GM21423 (cell line): Measurements from ENCODE around the gene RAVER2.
"Not testable (repeated sequence)": the region's sequence is repeated elsewhere in the genome, so short reads cannot be mapped to it uniquely, and the experiment has no call there.

Experiments used
- ATAC-seq: cut with Tn5 transposase; IDR thresholded peaks from one replicate; pipeline ENCODE4 v1.9.1; 2021; ENCODE audit warnings: mild to moderate bottlenecking, moderate library complexity; ENCODE audit not compliant: unreplicated experiment

RAVER2 gene

DNA sequence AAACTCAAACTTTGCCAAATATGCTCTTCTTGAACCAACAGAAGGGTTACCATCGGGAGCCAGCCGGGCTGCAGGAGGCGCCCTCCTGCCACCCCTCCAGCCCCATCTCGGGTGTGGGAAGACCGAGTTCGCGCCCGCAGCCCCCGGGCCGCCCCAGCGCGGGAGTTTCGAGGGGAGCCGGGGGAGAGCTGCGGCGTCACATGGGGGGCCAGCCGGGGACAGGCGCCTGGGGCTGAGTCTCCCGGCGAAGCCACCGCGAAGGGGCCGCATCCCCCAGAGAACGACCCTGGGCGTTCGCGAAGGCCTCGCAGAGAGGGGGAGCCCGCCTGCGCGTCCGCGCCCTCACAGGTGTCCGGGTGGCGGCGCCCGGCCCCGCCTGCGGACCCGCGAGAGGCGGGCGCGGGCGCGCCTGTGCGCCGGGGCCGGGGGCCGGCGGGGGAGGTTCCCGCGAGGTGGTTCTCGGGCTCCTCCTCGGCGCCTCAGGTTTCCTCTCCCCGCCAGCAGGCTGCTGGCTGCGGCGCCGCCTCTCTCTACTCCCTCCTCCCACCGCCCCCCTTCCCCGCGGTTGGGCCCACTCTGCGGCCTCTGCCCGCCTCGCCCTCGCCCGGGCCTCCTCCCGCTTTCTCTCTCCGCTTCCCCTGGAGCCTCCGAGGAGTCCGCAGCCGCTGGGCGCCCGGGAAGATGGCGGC lies at the start of gene RAVER2:
TSS of gene RAVER2 (plus strand) at position 584 of the 689 bp plus-strand sequence. CDS start at position 682, 98 bp downstream.
- ATAC-seq = no peak

- ATAC-seq = no peak
These were observed 48.0 kb upstream of the RAVER2 start for GRCh38 chr1:64696879-64697278.

- ATAC-seq = no peak
These were observed 45.5 kb upstream of the RAVER2 start for GRCh38 chr1:64699327-64699726.

DNA sequence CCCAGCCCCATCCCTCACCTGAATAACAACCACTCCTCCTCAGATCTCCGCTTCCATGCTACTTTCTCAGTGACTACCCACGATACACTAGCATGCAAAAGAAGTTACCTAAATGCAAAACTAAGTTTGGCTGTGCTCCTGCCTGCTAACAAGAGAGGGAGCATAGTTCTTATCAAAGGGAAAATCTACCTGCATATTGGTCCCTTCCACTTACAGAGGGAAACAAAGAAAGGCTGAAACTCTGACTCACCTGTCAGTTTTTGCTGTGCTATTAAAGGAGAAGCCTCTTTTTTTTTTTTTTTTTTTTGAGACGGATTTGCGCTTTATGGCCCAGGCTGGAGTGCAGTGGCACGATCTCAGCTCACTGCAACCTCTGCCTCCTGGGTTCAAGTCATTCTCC lies 43.8 kb upstream of the RAVER2 start:
- no peak for ATAC-seq

GRCh38 chr1:64701886-64702285 lies 43.0 kb upstream of the RAVER2 start:
- no peak for ATAC-seq

DNA sequence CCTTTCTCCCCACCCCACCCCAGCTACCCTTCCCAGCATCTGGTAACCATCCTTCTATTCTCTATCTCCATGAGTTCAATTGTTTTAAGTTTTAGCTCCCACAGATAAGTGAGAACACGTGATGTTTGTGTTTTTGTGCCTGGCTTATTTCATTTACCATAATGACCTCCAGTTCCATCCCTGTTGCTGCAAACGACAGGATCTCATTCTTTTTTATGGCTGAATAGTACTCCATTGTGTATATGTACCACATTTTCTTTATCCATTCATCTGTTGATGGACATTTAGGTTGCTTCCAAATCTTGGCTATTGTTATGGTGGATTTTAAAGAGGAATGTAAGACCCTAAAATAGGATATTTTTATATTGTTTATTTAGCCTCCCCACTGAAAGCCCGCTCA lies 42.2 kb upstream of the RAVER2 start:
- not testable (repeated sequence) for ATAC-seq

DNA sequence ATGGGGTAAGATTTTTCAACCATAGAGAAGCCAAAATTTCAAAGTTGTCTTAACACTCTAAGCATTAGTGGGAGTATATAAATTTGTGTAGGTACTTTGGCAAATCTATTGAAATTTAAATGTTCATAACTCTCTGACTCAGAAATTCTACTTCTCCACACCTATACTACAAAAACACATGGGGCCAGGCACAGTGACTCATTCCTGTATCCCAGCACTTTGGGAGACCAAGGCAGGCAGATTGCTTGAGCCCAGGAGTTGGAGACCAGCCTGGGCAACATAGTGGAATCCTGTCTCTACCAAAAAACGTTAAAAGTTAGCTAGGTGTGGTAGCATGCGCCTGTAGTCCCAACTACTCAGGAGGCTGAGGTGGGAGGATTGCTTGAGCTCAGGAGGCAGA lies 41.3 kb upstream of the RAVER2 start:
- ATAC-seq = no peak

- no peak for ATAC-seq
These were observed 39.3 kb upstream of the RAVER2 start for GRCh38 chr1:64705591-64705990.

- ATAC-seq = no peak
These were observed 33.6 kb upstream of the RAVER2 start for GRCh38 chr1:64711266-64711665.

GRCh38 chr1:64712049-64712448 lies 32.8 kb upstream of the RAVER2 start:
- no peak for ATAC-seq

DNA sequence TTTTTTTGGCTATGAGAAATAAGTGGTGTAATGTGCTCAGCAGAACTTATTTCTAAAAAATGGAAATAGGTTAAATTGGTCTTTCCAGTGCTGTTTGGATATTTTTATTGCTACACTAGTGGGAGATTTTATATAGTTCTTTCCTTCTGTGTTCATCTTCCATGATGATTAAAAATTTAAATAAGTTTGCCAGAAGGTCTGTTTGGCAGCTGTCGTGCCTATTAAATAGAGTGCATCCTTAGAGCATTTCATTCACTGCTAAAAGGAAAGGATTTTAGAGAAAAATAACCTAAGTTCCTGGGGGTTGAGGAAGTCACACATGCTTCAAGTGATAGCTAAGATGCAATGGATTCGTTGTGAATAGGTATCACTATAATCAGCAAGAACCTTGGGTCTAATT lies 29.7 kb upstream of the RAVER2 start:
- ATAC-seq = no peak

- ATAC-seq = no peak
These were observed 23.7 kb upstream of the RAVER2 start for GRCh38 chr1:64721135-64721534.

- ATAC-seq = no peak
These were observed 23.2 kb upstream of the RAVER2 start for GRCh38 chr1:64721576-64722145.

GRCh38 chr1:64727861-64728260 lies 17.0 kb upstream of the RAVER2 start:
- ATAC-seq = no peak

DNA sequence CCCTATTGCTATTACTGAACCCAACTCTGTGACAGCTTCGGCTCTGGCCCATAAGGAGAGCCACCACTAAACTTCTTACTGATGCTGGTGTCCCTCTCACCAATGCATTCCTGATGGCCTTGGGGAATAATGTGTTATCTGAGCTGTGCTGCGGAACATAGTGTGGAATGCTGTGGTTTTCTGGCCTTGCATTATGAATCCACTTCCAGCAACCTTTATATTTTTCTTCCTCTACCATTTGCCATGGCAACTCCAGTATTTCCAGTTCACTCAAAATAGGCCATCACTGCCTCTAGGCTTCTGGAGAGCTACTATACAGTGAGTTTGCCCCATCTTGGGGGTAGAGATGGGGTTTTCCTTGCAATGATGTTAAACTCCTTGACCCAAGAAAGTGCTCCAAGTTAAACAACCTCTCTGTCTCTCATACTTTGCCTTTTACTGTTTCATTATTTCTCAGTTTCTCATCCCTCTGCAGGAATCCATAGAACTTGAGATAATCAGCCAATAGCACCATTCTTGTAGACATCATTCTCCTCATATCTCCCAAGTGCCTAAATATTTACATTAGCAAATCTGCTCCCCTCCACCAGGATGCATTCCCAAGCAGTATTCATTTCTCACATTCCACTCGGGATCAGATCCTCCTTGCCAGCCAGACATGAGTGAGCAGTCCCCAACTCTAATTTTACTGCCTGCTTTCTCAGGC lies 11.1 kb upstream of the RAVER2 start:
- no peak for ATAC-seq

DNA sequence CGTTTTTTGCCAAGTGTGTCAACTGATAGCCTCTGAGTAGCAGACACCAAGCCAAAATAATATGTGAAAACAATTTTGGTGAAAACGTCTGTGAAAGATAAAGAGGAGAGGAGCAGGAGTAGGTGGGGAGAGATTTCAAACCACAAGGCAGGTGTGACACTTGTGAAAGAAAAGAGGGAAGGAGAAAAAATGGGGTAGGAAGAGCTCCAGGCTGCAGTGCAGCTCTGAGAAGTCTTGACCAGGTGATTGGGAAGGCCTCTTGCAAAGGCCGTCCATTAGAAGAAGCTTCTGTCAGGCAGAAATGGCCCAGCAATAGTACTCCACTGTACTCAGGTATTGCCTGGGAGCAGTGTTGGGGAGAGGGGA lies 10.6 kb upstream of the RAVER2 start:
- ATAC-seq = no peak

- not testable (repeated sequence) for ATAC-seq
These were observed 4.2 kb upstream of the RAVER2 start for GRCh38 chr1:64740687-64741086.

- no peak for ATAC-seq
These were observed 852 bp upstream of the RAVER2 start for GRCh38 chr1:64743954-64744491.

- ATAC-seq = no peak
These were observed 508 bp downstream of the RAVER2 start for GRCh38 chr1:64745181-64745985.

DNA sequence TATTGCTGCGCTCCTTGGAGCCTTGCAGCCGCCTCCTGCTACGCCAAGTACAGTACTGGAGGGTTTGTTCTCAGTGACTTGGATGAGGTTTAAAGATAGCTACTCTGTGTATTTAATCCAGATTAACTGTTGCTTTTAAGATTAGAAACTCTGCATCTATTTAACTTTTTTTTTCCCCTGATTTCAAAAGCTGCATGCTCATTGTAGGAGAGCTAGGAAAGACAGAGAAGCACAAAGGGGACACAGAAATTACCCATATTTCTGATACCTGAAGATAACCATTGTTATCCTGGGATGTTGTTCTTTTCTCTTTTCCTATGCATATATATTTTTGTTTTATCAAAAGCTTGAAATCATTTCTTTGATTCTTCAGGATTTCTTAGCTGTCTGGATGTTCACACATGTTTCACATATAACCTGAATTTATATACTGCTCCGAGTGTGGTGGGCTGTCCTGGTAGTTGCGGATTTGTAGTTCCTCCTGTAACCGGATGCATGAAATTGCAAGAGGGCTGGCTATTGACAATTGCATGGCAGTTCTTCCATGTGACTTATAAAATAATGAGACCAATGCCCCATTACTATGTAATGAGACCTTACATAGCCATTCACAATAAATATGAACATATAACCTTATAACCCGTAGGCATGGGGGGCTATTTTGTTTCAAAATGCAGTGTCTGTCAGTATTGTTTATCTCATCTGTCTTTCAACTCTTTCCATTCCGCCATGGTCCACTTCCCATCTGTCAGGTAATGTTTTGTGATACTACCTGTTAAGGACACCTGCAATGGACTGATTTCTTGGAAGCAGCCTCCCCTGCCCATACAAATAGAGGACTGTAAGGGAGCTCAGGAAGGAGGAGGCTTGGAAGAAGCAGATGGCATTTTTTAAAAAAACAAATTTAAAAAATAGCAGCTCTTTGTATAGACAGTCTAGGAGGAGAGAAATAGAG lies 1.4 kb downstream of the RAVER2 start:
- no peak for ATAC-seq
